ENCODE data around the gene PTPRM. TPM values are rescaled to one million over a fixed set of nuclear protein-coding genes. Genes with fewer than 3 reads are reported as not detected.

PTPRM gene
- total RNA-seq, 1 donor from 2014 or later: 131 TPM

- DNase-seq (ENCODE audit: low spot score): no peak
- Mint-ChIP-seq H3K36me3 (ENCODE audit: low read depth) (no peaks in the 10 kb centered on the region), H3K9me3 (ENCODE audit: low read depth) (peaks cover 1% of the 10 kb centered on the region), H3K4me3 (ENCODE audit: unreplicated experiment) (no peak overlapping the region), H3K27me3 (ENCODE audit: low read depth) (no peaks in the 10 kb centered on the region), H3K27ac (ENCODE audit: unreplicated experiment) (peak overlapping the region; percentile 23), H3K4me1 (ENCODE audit: low read depth) (peaks cover 54% of the 10 kb centered on the region)
- no peak for TF ChIP-seq CTCF (IDR thresholded peaks at IDR 0.05)
Observed at GRCh38 chr18:7723558-7723957, 156.4 kb downstream of the PTPRM start.

GRCh38 chr18:7725473-7725872 is 158.4 kb downstream of the PTPRM start:
- Mint-ChIP-seq H3K9me3 (ENCODE audit: low read depth) (no peaks in the 10 kb centered on the region), H3K36me3 (ENCODE audit: low read depth) (no peaks in the 10 kb centered on the region), H3K4me1 (ENCODE audit: low read depth) (peaks cover 50% of the 10 kb centered on the region), H3K27me3 (ENCODE audit: low read depth) (no peaks in the 10 kb centered on the region), H3K4me3 (ENCODE audit: unreplicated experiment) (no peak overlapping the region), H3K27ac (ENCODE audit: unreplicated experiment) (no peak overlapping the region)
- no peak for TF ChIP-seq CTCF (IDR thresholded peaks at IDR 0.05)
- no peak for DNase-seq (ENCODE audit: low spot score)

GRCh38 chr18:7725897-7726296 is 158.8 kb downstream of the PTPRM start:
- H3K9me3 Mint-ChIP-seq (ENCODE audit: low read depth): no peaks in the 10 kb centered on the region
- DNase-seq (ENCODE audit: low spot score): no peak
- H3K27me3 Mint-ChIP-seq (ENCODE audit: low read depth): no peaks in the 10 kb centered on the region
- H3K4me1 Mint-ChIP-seq (ENCODE audit: low read depth): peaks cover 45% of the 10 kb centered on the region
- no peak for TF ChIP-seq CTCF (IDR thresholded peaks at IDR 0.05)
- H3K27ac Mint-ChIP-seq (ENCODE audit: unreplicated experiment): no peak overlapping the region
- no peak overlapping the region for H3K4me3 Mint-ChIP-seq (ENCODE audit: unreplicated experiment)
- no peaks in the 10 kb centered on the region for H3K36me3 Mint-ChIP-seq (ENCODE audit: low read depth)

- H3K4me1 Mint-ChIP-seq (ENCODE audit: low read depth): peaks cover 42% of the 10 kb centered on the region
- no peak overlapping the region for H3K4me3 Mint-ChIP-seq (ENCODE audit: unreplicated experiment)
- no peak for DNase-seq (ENCODE audit: low spot score)
- no peaks in the 10 kb centered on the region for H3K9me3 Mint-ChIP-seq (ENCODE audit: low read depth)
- no peak overlapping the region for H3K27ac Mint-ChIP-seq (ENCODE audit: unreplicated experiment)
- no peaks in the 10 kb centered on the region for H3K27me3 Mint-ChIP-seq (ENCODE audit: low read depth)
- no peaks in the 10 kb centered on the region for H3K36me3 Mint-ChIP-seq (ENCODE audit: low read depth)
- no peak for TF ChIP-seq CTCF (IDR thresholded peaks at IDR 0.05)
Observed at GRCh38 chr18:7726522-7726921, 159.4 kb downstream of the PTPRM start.

GRCh38 chr18:7727361-7728076 is 160.4 kb downstream of the PTPRM start:
- Mint-ChIP-seq H3K27ac (ENCODE audit: unreplicated experiment) (no peak overlapping the region), H3K27me3 (ENCODE audit: low read depth) (no peaks in the 10 kb centered on the region), H3K36me3 (ENCODE audit: low read depth) (no peaks in the 10 kb centered on the region), H3K4me1 (ENCODE audit: low read depth) (peaks cover 36% of the 10 kb centered on the region), H3K9me3 (ENCODE audit: low read depth) (no peaks in the 10 kb centered on the region), H3K4me3 (ENCODE audit: unreplicated experiment) (no peak overlapping the region)
- DNase-seq (ENCODE audit: low spot score): no peak
- no peak for TF ChIP-seq CTCF (IDR thresholded peaks at IDR 0.05)
